K562 (cell line): ENCODE data around the gene TBC1D2.

Experiments
- HDAC3 ChIP-seq: fragments of 450-650 bp; IDR thresholded peaks from 2 replicates; pipeline ENCODE4 v1.6.1; 2018; ENCODE audit warnings: borderline replicate concordance, mild to moderate bottlenecking, moderate library complexity; ENCODE audit not compliant: partially characterized antibody
- MXI1 ChIP-seq: IDR thresholded peaks from 2 replicates; pipeline ENCODE4 v1.6.1; 2011; ENCODE audit warnings: low read depth, mild to moderate bottlenecking, improper control_type of control experiment, low read length
- NFYB ChIP-seq: IDR thresholded peaks from 2 replicates; pipeline ENCODE4 v1.6.1; 2011; ENCODE audit warnings: mild to moderate bottlenecking, moderate library complexity; ENCODE audit not compliant: insufficient read length; ENCODE audit errors: extremely low read depth
- PHF20 ChIP-seq: fragments of 450-650 bp; IDR thresholded peaks from 2 replicates; pipeline ENCODE4 v1.6.1; 2018; ENCODE audit not compliant: partially characterized antibody
- PRDM10 ChIP-seq: fragments of 450-650 bp; IDR thresholded peaks from 2 replicates; pipeline ENCODE4 v1.6.1; 2018; ENCODE audit not compliant: partially characterized antibody
- RAD21 ChIP-seq, 2 experiments: fragments of 250-450 bp in 1 of 2; fragments of 450-650 bp in 1 of 2; sonication (Bioruptor Pico) in 1 of 2; formaldehyde crosslinking in 1 of 2; IDR thresholded peaks in 1 of 2; conservative IDR thresholded peaks in 1 of 2; 2 replicates each; pipeline versions ENCODE4 v1.4.0 to v1.8.0; 2020 to 2022; ENCODE audit warnings: mild to moderate bottlenecking in 2 of 2, moderate library complexity in 1 of 2
- RAD51 ChIP-seq: fragments of 450-650 bp; IDR thresholded peaks from 2 replicates; pipeline ENCODE4 v1.7.1; 2016; ENCODE audit warnings: low read depth, mild to moderate bottlenecking, borderline replicate concordance
- SREBF2 ChIP-seq: sonication (generic); formaldehyde crosslinking; IDR thresholded peaks from 2 replicates; pipeline ENCODE4 v1.4.0; 2020; ENCODE audit warnings: mild to moderate bottlenecking, missing genetic modification reagents
- SRSF1 ChIP-seq: fragments of 200-400 bp; formaldehyde crosslinking; IDR thresholded peaks from 2 replicates; pipeline ENCODE4 v1.6.1; 2017; ENCODE audit warnings: mild to moderate bottlenecking, low read depth, low read length, moderate library complexity
- ZNF12 ChIP-seq: sonication (generic); formaldehyde crosslinking; IDR thresholded peaks from 2 replicates; pipeline ENCODE4 v1.4.0; 2020; ENCODE audit warnings: mild to moderate bottlenecking, missing genetic modification reagents
- ZNF133 ChIP-seq: fragments of 250-450 bp; sonication (Bioruptor Pico); IDR thresholded peaks from 2 replicates; pipeline ENCODE4 v1.4.0; 2020; ENCODE audit warnings: mild to moderate bottlenecking
- ZNF24 ChIP-seq: fragments of 450-650 bp; IDR thresholded peaks from 2 replicates; pipeline ENCODE4 v1.6.1; 2016
- TF ChIP-seq, protein P1 (sequence below), 3 experiments: IDR thresholded peaks in 2 of 3; conservative IDR thresholded peaks in 1 of 3; 2 replicates each; pipeline ENCODE4 v1.5.1; 2011 to 2012; ENCODE audit warnings: low read length in 3 of 3, mild to moderate bottlenecking in 3 of 3, control low read depth in 2 of 3, improper control_type of control experiment in 1 of 3, inconsistent platforms in 1 of 3, low read depth in 1 of 3, mixed read lengths in 1 of 3, moderate library complexity in 1 of 3; ENCODE audit not compliant: insufficient read depth in 2 of 3

DNA sequence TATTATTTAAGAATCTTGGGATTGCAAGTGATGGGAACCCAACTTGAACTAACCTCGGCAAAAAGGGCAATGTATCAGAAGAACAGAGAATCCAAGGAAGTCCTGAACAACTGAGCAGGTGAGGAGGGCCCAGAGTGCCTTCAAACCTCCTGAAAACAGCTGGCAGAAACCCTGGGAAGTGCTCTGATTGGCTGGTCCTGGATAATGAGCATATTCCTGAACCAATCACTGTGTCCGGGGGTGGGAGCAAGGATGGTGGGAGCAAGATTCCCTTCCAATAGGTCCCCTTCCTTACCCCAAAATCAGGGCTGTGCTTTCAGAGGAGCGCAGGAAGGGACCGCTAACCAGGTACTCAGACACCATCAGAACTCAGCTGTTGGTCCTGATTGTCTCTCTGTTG is 31.9 kb upstream of the TBC1D2 start:
- no peak for TF ChIP-seq PHF20
- TF ChIP-seq RAD51 = no peak
- no peak for TF ChIP-seq ZNF24
- TF ChIP-seq, protein P1, sequence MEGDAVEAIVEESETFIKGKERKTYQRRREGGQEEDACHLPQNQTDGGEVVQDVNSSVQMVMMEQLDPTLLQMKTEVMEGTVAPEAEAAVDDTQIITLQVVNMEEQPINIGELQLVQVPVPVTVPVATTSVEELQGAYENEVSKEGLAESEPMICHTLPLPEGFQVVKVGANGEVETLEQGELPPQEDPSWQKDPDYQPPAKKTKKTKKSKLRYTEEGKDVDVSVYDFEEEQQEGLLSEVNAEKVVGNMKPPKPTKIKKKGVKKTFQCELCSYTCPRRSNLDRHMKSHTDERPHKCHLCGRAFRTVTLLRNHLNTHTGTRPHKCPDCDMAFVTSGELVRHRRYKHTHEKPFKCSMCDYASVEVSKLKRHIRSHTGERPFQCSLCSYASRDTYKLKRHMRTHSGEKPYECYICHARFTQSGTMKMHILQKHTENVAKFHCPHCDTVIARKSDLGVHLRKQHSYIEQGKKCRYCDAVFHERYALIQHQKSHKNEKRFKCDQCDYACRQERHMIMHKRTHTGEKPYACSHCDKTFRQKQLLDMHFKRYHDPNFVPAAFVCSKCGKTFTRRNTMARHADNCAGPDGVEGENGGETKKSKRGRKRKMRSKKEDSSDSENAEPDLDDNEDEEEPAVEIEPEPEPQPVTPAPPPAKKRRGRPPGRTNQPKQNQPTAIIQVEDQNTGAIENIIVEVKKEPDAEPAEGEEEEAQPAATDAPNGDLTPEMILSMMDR (IDR thresholded peaks at IDR 0.05 in 2 of 3, conservative IDR thresholded peaks at IDR 0.05 in 1 of 3; ENCODE audit: insufficient read depth in 2 of 3, low read depth in 1 of 3, low read length in 3 of 3) = no peak
- TF ChIP-seq ZNF12 = no peak
- no peak for TF ChIP-seq HDAC3
- no peak for TF ChIP-seq PRDM10
- TF ChIP-seq SREBF2 (CRISPR knock-in tag) = no peak
- peak; percentile 100 for TF ChIP-seq NFYB
- TF ChIP-seq RAD21 (CRISPR knock-in tag; conservative IDR thresholded peaks at IDR 0.05 in 1 of 2, IDR thresholded peaks at IDR 0.05 in 1 of 2) = no peak
- no peak for TF ChIP-seq SRSF1
- no peak for TF ChIP-seq ZNF133
- no peak for TF ChIP-seq MXI1
